IPS-15b (cell line): ENCODE data around the gene CTDP1.
"Not testable (repeated sequence)": the region's sequence is repeated elsewhere in the genome, so short reads cannot be mapped to it uniquely, and the experiment has no call there.

ENCODE experiments used
- H3K27me3 ChIP-seq: one replicate; pipeline ENCODE4 v1.6.1; 2013; ENCODE audit warnings: low read length; ENCODE audit not compliant: control insufficient read depth, insufficient read depth
- H3K36me3 ChIP-seq: one replicate; pipeline ENCODE4 v1.6.1; 2013; ENCODE audit warnings: low read length; ENCODE audit not compliant: control insufficient read depth, insufficient read depth
- H3K4me1 ChIP-seq: one replicate; pipeline ENCODE4 v1.6.1; 2013; ENCODE audit warnings: mild to moderate bottlenecking, low read length; ENCODE audit not compliant: control insufficient read depth, insufficient read depth
- H3K4me3 ChIP-seq: one replicate; pipeline ENCODE4 v1.5.1; 2013; ENCODE audit warnings: low read depth, low read length
- H3K9ac ChIP-seq: one replicate; pipeline ENCODE4 v1.6.1; 2013; ENCODE audit warnings: low read depth, mild to moderate bottlenecking, low read length
- H3K9me3 ChIP-seq: one replicate; pipeline ENCODE4 v1.6.1; 2013; ENCODE audit warnings: mild to moderate bottlenecking, low read length; ENCODE audit not compliant: control insufficient read depth, insufficient read depth

CTDP1 gene

DNA sequence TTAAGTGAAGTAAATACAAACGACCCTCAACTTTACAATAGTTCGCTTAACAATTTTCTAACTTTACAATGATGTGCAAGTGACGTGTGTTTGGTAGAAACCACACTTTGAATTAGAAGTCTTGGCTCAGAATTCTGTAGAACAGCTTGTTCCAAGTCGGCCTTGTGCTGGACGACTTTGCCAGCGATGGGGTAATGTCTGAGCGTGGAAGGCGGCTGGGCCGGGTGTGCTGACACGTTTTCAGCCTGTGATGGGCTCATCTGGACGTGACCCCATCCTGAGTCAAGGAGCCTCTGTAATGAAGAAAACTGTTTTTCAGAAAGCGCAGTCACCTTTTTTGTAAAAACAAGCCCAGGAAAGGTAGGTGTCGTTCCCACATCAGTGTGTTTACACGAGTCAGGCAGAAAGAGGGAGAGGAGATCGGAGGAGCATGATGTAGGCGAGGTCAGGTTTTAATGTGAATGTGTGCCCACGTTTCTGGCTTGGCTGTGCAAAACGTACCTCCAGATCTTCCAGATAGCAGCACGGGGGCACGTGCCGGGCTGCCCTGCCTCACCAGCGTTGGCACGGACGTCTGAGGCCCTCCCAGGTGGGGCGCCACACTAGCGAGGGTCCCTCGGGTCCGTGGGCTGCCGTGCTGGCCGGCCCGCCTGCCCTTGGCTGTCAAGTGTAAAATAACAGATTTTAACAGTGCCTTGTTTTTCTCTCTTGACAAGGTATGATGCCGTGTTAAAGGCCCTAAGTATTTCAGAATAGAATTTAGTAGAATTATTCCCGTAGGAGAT lies 54.6 kb downstream of the CTDP1 start:
- Histone ChIP-seq H3K4me3 (no peak overlapping the region), H3K4me1 (no peaks in the 10 kb centered on the region), H3K27me3 (no peaks in the 10 kb centered on the region), H3K9ac (no peak overlapping the region), H3K9me3 (no peaks in the 10 kb centered on the region), H3K36me3 (peaks cover 55% of the 10 kb centered on the region)

- no peaks in the 10 kb centered on the region for H3K27me3 ChIP-seq
- peaks cover 44% of the 10 kb centered on the region for H3K36me3 ChIP-seq
- H3K4me3 ChIP-seq = no peak overlapping the region
- no peaks in the 10 kb centered on the region for H3K9me3 ChIP-seq
- H3K9ac ChIP-seq = no peak overlapping the region
- no peaks in the 10 kb centered on the region for H3K4me1 ChIP-seq
Measured at GRCh38 chr18:79735071-79735980, 55.7 kb downstream of the CTDP1 start.

GRCh38 chr18:79736230-79736629 lies 56.6 kb downstream of the CTDP1 start:
- peaks cover 43% of the 10 kb centered on the region for H3K36me3 ChIP-seq

DNA sequence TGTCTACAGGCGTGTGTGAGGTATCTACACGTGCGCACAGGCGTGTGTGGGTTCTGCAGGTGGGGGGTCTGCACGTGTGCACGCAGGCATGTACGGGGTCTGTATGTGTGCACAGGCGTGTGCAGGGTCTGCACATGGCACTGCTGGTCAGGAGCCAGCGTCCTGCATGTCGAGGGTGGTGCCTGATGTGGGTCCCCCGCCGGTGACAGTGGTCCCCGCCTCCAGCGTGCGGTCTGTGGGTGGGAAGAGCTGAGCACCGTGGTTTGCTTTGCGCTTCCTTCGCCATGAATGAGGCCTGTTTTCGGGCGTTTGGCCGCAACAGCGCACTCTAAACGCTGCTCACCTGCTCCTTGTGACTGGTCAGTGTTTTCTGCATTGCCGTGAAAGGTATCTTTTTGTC lies 57.2 kb downstream of the CTDP1 start:
- H3K36me3 ChIP-seq = peaks cover 39% of the 10 kb centered on the region
- H3K9ac ChIP-seq = no peak overlapping the region
- H3K9me3 ChIP-seq = no peaks in the 10 kb centered on the region
- no peaks in the 10 kb centered on the region for H3K4me1 ChIP-seq
- no peak overlapping the region for H3K4me3 ChIP-seq
- H3K27me3 ChIP-seq = no peaks in the 10 kb centered on the region

More at GRCh38 chr18:79736230-79736629, 56.6 kb downstream of the CTDP1 start:
- Histone ChIP-seq H3K9me3 (no peaks in the 10 kb centered on the region), H3K9ac (no peak overlapping the region), H3K4me1 (no peaks in the 10 kb centered on the region), H3K27me3 (no peaks in the 10 kb centered on the region), H3K4me3 (no peak overlapping the region)

GRCh38 chr18:79737426-79737825 lies 57.8 kb downstream of the CTDP1 start:
- Histone ChIP-seq H3K9ac (no peak overlapping the region), H3K36me3 (peaks cover 41% of the 10 kb centered on the region), H3K4me3 (no peak overlapping the region), H3K4me1 (no peaks in the 10 kb centered on the region), H3K9me3 (no peaks in the 10 kb centered on the region), H3K27me3 (no peaks in the 10 kb centered on the region)

DNA sequence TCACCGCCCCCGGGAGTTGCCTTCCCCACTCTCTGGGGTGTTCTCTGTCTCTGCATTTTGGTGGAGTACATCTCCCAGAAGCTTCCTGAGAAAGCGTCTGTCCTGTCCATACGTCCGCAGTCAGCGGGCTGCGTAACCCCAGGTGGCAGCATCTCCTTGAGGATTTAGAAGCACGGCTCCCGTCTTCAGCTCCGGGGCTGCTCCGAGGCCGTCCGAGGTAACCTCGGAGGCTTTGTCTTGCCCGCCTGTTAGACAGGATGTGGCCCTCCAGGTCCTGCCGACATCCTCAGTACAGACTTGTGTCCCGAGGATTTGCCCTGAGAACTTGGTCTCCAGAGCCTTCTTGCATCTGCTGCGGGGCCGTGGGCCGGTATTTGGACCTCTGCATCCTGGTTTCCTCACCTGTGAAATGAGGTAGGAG lies 58.4 kb downstream of the CTDP1 start:
- no peak overlapping the region for H3K4me3 ChIP-seq
- no peaks in the 10 kb centered on the region for H3K9me3 ChIP-seq
- peaks cover 40% of the 10 kb centered on the region for H3K36me3 ChIP-seq
- no peak overlapping the region for H3K9ac ChIP-seq
- no peaks in the 10 kb centered on the region for H3K4me1 ChIP-seq
- no peaks in the 10 kb centered on the region for H3K27me3 ChIP-seq

DNA sequence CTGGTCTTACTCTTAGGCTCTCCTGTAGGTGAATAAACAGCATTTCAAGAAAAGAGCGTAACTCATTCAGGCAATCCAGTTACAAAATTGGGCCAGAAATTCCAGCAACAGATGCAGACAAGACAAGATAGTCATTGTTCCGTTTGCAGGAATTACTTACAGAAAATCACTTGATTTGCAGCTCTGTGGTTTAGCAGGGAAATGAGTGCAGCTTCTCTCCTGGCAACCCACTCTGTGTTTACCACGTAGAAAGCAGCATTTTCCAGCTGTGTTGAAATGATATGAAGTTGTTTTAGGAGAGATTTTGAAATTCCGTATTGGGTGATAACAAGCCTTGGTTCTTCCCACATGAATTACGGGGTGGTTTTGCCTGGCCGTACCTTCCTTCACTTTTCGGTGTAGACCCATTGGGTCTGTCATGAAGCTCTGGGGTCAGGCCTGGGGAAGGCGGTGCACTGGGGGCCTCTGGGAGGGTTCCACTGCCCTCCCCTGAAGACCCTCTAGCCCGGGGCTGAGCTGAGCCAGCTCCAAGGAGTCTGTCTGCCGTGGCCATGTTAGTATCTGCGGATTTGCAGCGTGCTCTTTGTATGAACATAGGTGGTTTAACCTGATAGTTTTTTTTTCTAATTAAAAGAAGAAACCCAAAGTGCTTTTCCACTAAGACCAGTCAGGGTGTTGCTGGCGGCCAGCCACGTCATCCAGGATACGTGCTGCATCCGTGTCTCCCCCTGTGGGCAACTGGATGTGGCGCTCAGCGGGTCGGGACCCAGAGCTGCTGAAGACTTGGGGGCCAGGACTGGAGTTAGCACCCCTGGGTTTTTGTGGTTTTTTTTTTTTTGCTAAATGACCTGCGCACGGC lies 59.2 kb downstream of the CTDP1 start:
- no peak overlapping the region for H3K9ac ChIP-seq
- H3K4me1 ChIP-seq = no peaks in the 10 kb centered on the region
- H3K36me3 ChIP-seq = peaks cover 35% of the 10 kb centered on the region
- no peaks in the 10 kb centered on the region for H3K9me3 ChIP-seq
- H3K27me3 ChIP-seq = no peaks in the 10 kb centered on the region
- no peak overlapping the region for H3K4me3 ChIP-seq

GRCh38 chr18:79739440-79739778 lies 59.8 kb downstream of the CTDP1 start:
- Histone ChIP-seq H3K27me3 (no peaks in the 10 kb centered on the region), H3K36me3 (peaks cover 35% of the 10 kb centered on the region), H3K4me1 (no peaks in the 10 kb centered on the region), H3K9ac (no peak overlapping the region), H3K9me3 (no peaks in the 10 kb centered on the region), H3K4me3 (no peak overlapping the region)

GRCh38 chr18:79740047-79740446 lies 60.4 kb downstream of the CTDP1 start:
- H3K9ac ChIP-seq, H3K4me1 ChIP-seq, H3K4me3 ChIP-seq, H3K27me3 ChIP-seq, H3K9me3 ChIP-seq: not testable (repeated sequence)
- H3K36me3 ChIP-seq = peaks cover 33% of the 10 kb centered on the region

DNA sequence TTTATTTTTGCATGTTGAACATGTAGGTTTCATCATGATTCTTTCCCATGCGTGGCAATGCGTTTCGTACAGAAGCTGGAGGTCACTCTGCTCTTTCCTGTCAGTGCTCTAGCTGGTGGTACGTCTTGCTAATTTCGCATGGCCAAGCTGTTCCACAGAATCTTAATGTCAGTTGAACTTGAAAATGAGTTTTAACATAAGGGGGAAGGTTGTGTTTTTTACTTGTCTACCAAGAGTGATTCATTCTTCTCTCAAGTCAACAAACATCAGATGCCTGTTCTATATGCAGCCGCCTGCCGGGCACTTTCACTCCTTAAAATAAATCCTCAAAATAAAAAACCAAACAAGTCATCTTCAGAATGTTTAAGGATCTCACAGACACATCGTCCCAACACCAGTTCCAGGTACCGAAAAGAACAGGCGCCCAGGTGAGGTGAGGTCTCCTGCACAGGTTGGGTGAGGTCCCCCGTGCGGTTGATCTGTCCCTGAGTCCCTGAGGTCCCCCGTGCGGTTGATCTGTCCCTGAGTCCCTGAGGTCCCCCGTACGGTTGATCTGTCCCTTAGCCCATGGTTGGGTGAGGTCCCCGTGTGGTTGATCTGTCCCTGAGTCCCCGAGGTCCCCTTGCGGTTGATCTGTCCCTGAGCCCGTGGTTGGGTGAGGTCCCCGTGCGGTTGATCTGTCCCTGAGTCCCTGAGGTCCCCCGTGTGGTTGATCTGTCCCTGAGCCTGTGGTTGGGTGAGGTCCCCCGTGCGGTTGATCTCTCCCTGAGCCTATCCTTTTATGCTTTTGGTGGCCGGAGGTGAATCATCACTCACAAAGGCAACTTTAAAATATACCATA lies 61.1 kb downstream of the CTDP1 start:
- Histone ChIP-seq H3K27me3 (no peaks in the 10 kb centered on the region), H3K36me3 (peaks cover 26% of the 10 kb centered on the region), H3K4me1 (no peaks in the 10 kb centered on the region), H3K9ac (no peak overlapping the region), H3K4me3 (no peak overlapping the region), H3K9me3 (no peaks in the 10 kb centered on the region)

- H3K36me3 ChIP-seq = peaks cover 23% of the 10 kb centered on the region
- no peaks in the 10 kb centered on the region for H3K9me3 ChIP-seq
- no peak overlapping the region for H3K4me3 ChIP-seq
- H3K9ac ChIP-seq = no peak overlapping the region
- H3K27me3 ChIP-seq = no peaks in the 10 kb centered on the region
- H3K4me1 ChIP-seq = no peaks in the 10 kb centered on the region
Measured at GRCh38 chr18:79741362-79741700, 61.7 kb downstream of the CTDP1 start.
